ENCODE results near the gene FRG2B.
A peak's percentile ranks its signal among the peaks of the same experiment; 100 is the strongest.
"Not testable (repeated sequence)": the region's sequence is repeated elsewhere in the genome, so short reads cannot be mapped to it uniquely, and the experiment has no call there.

FRG2B gene

GRCh38 chr10:133617196-133617595, 9.4 kb downstream of the FRG2B start:
- no peak for DNase-seq (ENCODE audit: low spot score)
- CTCF ChIA-PET, result no interaction called here
- H3K27ac ChIP-seq, result no peak overlapping the region
- POLR2A ChIA-PET (ENCODE audit: low non-redundant PET), result no interaction called here
- TF ChIP-seq CTCF (conservative IDR thresholded peaks at IDR 0.05; ENCODE audit: low read depth), result no peak

DNA sequence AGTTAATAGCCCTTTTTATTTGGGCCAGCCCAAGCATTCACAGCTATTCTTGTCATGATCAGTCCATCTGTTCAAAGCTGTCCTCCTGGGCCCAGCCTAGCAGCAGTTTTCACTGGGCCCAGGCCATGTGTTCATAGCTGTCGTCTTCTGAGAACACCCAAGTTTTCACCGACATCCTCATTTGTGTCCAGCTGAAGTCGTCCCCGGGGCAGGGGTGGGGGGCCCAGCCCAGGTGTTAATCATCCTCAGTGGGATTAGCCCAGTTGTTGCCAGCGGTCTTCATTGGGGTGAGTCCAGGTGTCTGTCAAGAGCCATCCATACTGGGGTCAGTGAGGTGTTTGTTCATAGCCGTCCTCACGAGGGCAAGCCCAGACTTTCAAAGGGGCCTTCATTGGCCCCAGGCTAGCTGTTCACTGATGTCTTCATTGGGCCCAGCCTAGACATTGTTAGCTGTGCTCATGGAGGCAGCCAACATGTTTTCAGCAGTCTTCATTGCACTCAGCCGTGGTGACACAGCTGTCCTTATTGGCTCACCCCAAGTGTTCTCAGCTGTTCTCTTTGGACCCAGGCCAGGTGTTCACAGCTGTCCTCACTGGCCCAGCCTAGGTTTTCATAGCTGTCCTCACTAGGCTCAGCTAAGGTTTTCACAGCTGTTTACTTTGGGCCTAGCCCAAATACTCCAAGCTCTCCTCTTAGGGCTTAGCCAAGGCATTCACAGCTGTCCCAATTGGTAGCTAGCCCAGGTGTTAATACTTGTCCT, 10.0 kb downstream of the FRG2B start:
- ChIA-PET POLR2A (ENCODE audit: low non-redundant PET) (no interaction called here), CTCF (no interaction called here)
- H3K27ac ChIP-seq, result no peak overlapping the region
- no peak for TF ChIP-seq CTCF (conservative IDR thresholded peaks at IDR 0.05; ENCODE audit: low read depth)
- no peak for DNase-seq (ENCODE audit: low spot score)

DNA sequence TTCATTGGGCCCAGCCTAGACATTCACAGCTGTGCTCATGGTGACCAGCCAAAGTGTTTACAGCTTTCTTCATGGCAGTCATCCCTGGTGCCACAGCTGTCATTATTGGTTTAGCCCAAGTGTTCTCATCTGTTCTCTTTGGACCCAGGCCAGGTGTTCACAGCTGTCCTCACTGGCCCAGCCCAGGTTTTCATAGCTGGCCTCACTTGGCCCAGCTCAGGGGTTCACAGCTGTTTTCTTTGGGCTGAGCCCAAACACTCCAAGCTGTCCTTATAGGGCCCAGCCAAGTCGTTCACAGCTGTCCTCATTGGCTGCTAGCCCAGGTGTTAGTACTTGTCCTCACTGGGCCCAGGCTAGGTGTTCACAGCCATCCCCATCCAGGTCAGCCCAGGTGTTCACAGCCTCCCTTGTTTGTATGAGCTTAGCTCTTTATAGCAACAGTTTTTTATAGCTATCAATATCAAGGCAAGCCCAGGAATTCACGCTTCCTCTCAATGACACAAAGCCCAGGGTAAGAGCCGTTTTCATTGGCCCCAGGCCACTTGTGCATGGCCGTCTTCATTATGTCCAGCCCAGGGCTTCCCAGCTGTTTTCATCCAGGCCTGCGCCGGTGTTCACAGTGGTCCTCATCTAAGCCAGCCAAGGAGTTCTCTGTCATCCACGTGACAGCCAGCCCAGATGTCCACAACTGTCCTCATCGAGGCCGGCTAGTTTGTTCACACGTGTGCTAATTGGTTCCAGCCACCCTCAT, 11.6 kb downstream of the FRG2B start:
- no peak for TF ChIP-seq CTCF (conservative IDR thresholded peaks at IDR 0.05; ENCODE audit: low read depth)
- CTCF ChIA-PET, result interaction anchor here (0.6 kb wide), 1 partner anchor 1649 kb away, joined by 3 read pairs; no protein-coding TSS in a partner anchor

DNA sequence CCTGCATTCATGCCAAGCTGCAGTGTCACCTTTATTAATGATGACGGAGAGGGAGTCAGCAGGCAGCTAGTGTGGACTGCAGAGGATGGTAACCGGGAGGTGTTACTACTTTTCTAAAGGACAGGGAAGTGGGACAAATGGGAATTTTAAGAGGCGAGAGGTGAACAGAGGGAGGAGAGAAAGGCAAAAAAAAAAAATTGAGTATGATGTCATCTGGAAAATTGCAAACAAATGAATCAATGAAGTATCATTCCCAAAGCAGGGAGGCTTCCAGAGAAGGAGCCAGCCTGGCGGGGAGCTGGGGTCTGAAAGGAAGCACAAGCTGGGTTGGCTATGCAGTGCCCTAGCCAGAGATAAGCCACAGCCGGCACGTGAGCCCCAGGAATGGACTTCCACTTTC, 12.9 kb downstream of the FRG2B start:
- DNase-seq (ENCODE audit: low spot score), result no peak
- ChIA-PET CTCF (interaction anchor here (0.7 kb wide), 1 partner anchor 175 kb away, joined by 3 read pairs; no protein-coding TSS in a partner anchor), POLR2A (ENCODE audit: low non-redundant PET) (no interaction called here)
- no peak overlapping the region for H3K27ac ChIP-seq
- TF ChIP-seq CTCF (conservative IDR thresholded peaks at IDR 0.05; ENCODE audit: low read depth), result no peak

More for the DNA sequence above, 11.6 kb downstream of the FRG2B start:
- DNase-seq (ENCODE audit: low spot score), result no peak
- POLR2A ChIA-PET (ENCODE audit: low non-redundant PET), result no interaction called here
- no peak overlapping the region; the same call in 1 of the 2 replicates for H3K27ac ChIP-seq

GRCh38 chr10:133611079-133611478, 15.5 kb downstream of the FRG2B start:
- no peak for DNase-seq (ENCODE audit: low spot score)
- CTCF ChIA-PET, result no interaction called here
- no peak overlapping the region for H3K27ac ChIP-seq
- TF ChIP-seq CTCF (conservative IDR thresholded peaks at IDR 0.05; ENCODE audit: low read depth), result no peak
- POLR2A ChIA-PET (ENCODE audit: low non-redundant PET), result no interaction called here

DNA sequence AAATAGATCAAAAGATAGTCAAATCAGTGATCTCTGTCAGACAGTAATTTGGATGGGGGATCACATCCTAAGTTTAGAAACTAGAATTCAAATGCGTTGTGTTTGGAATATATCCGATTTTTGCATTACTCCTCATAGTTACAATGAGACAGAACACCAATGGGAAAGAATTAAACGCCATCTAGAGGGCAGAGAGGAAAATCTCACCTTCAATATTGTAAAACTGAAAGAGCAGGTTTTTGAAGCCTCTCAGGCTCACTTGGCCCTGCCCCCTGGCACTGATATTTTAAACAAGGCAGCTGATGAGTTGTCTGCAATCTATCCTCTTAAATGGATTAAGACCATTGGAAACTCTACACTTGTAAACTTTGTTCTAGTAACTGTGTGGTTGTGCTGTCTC, 17.7 kb downstream of the FRG2B start:
- ChIA-PET CTCF (no interaction called here), POLR2A (ENCODE audit: low non-redundant PET) (no interaction called here)
- no peak overlapping the region for H3K27ac ChIP-seq
- peak; percentile 27 for DNase-seq (ENCODE audit: low spot score)
- TF ChIP-seq CTCF (conservative IDR thresholded peaks at IDR 0.05; ENCODE audit: low read depth), result peak; percentile 32; the same call in 1 of the 2 replicates

- POLR2A ChIA-PET (ENCODE audit: low non-redundant PET); H3K27ac ChIP-seq; CTCF ChIA-PET; DNase-seq (ENCODE audit: low spot score): not testable (repeated sequence)
These were observed 23.2 kb downstream of the FRG2B start for GRCh38 chr10:133603434-133603833.

All from RWPE1 (cell line).